GM21737 (cell line): ENCODE data around the gene RANBP17.
"Not testable (repeated sequence)": the region's sequence is repeated elsewhere in the genome, so short reads cannot be mapped to it uniquely, and the experiment has no call there.

Experiments
- ATAC-seq: cut with Tn5 transposase; IDR thresholded peaks from one replicate; pipeline ENCODE4 v1.9.1; 2021; ENCODE audit warnings: mild to moderate bottlenecking, moderate library complexity; ENCODE audit not compliant: unreplicated experiment

RANBP17 gene

GRCh38 chr5:171283753-171284152 lies 421.9 kb downstream of the RANBP17 start:
- ATAC-seq: no peak

DNA sequence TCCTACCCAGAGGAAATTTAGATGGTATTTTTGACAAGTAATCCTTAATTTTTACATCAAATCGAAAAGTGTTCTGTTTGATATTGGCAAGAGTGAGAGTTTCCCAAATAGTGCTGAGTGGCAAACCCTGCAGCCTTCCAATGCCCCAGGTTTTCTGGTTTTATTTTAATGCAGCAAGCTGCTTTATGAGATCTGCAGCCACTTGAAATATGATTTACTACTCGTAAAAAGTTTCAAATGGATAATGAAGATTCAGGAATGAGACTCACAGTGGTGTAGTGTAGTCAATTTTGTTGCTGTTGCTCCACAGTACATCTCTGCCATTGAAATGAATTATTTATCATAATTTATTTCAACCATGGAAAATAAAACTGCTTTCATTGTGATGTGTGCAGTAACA lies 423.6 kb downstream of the RANBP17 start:
- no peak for ATAC-seq

GRCh38 chr5:171288066-171288465 lies 426.2 kb downstream of the RANBP17 start:
- ATAC-seq: no peak

DNA sequence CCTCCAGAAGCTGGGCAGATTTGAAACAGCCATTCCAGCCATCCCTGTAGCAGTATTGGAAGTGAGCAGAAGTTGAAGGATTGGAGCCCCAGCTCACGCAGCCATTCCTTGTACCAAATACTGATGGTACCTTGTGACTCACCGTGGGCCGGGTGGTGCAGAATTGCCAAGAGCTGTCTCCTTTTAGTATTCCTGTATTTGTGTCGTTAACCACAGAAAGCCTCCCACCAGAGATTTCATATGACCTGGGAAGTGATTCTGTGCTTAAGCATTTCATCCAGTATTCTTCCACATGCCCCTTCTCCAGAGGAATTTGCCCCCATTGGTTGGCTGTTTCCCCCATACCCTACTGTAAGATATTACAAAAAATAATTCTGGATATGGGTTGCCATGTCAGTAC lies 429.6 kb downstream of the RANBP17 start:
- ATAC-seq: no peak

- no peak for ATAC-seq
Observed at GRCh38 chr5:171295299-171295698, 433.5 kb downstream of the RANBP17 start.

DNA sequence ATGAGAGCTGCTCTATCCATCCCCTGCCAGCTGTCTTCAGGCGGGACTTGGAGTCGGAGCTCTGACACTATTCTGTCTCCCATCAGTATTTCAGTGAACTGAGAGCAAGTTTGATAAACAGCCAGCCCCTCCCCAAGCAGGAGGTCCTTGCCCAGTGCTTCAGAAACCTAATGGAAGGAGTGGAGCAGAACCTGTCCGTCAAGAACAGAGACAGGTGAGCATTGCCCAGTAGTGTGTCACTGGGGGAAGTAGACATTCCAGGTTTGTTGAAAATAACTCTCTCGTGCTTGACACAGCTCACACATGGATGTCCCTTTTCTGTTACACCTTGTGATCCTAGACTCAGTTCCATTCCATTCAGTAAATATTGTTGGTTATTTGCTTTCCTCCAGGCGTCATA lies 434.0 kb downstream of the RANBP17 start:
- ATAC-seq: no peak

- ATAC-seq: not testable (repeated sequence)
Observed at GRCh38 chr5:171297941-171298340, 436.1 kb downstream of the RANBP17 start.

DNA sequence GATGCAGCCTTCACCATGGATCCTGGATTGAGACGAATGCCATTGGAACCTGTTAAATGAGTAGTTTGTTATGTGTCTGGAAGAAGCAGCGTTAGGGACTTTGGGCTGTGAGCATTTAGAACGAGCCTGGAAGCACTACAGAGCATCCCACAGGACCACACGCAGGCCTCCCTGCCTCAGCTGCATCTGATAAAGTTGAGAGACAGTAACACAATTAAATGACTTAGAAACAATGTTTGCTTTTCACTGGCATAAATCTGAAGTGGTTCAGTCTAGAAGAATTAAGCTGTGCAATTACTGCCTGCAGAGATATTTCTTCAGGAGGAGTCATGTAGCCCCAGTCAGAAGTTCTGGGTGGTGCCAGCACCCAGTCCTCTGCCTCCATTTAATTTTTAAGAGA lies 437.4 kb downstream of the RANBP17 start:
- ATAC-seq: no peak

- no peak for ATAC-seq
Observed at GRCh38 chr5:171299851-171300250, 438.0 kb downstream of the RANBP17 start.

- ATAC-seq: no peak
Observed at GRCh38 chr5:171300358-171300757, 438.5 kb downstream of the RANBP17 start.

GRCh38 chr5:171306166-171306565 lies 444.3 kb downstream of the RANBP17 start:
- no peak for ATAC-seq

DNA sequence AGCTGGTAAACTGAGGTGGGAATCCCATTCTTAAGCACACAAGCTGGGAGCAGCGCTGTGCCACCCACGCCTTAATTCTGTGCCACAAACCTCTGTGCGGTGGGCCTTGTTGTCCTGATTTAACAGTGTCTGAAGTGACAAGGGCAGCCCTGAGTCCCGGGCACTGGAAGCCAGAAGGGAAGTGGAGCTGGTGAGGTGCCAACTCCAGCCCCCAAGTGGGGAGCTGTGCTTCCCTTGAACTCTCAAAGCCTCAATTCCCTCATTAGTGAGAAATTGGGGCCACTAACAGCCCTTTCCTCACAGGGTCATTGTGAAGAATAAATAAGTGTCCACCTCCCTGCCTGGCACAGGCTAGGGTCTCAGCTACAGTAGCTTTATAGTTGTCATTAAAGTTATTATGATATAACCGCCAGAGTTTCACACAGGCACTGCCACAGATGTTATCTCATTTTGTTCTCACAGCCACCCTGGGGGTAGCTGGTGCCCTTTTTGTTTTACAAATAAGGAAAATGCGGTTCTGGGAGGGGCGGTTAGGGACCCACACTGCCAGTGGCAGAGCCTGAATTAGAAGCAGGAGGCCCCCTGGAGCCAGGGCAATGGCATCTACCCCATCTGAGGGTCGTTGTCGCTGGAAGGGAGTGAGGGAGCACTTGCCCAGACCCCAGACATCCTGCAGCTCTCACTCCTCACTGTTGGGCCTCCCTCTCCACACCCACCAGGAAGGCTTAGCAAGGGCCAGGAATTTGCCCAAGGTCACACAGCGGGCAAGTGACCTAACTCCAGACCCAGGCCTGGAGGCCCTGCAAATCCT lies 445.2 kb downstream of the RANBP17 start:
- no peak for ATAC-seq

- no peak for ATAC-seq
Observed at GRCh38 chr5:171307789-171308452, 446.1 kb downstream of the RANBP17 start.

- ATAC-seq: no peak
Observed at GRCh38 chr5:171308453-171309275, 446.8 kb downstream of the RANBP17 start, which contains the start of gene TLX3. Gene TLX3, plus strand, starts transcription at chr5:171309248. Its CDS starts 118 bp downstream, at chr5:171309366.

GRCh38 chr5:171309276-171310211 lies 447.7 kb downstream of the RANBP17 start:
- no peak for ATAC-seq

GRCh38 chr5:171310212-171310818 lies 448.5 kb downstream of the RANBP17 start:
- ATAC-seq: no peak

GRCh38 chr5:171310819-171311321 lies 449.1 kb downstream of the RANBP17 start:
- no peak for ATAC-seq

- no peak for ATAC-seq
Observed at GRCh38 chr5:171311322-171312077, 449.7 kb downstream of the RANBP17 start.
